GM23338 (cell line): ENCODE data around the gene DPP9. TPM values are rescaled to one million over a fixed set of nuclear protein-coding genes. Genes with fewer than 3 reads are reported as not detected.

Experiments
- ATAC-seq: fragments of 200-7000 bp; cut with Tn5 transposase; 3 replicates; pipeline ENCODE4 v1.9.1; 2020
- DNase-seq: peaks from one replicate; pipeline ENCODE4 v3.0.0-alpha.2; 2015; ENCODE audit warnings: low spot score
- H2AFZ ChIP-seq: fragments of 200-600 bp; sonication (generic); 2 replicates; pipeline ENCODE4 v1.8.0; 2016; ENCODE audit warnings: antibody characterized with exemption, mild to moderate bottlenecking, moderate library complexity
- H3F3A ChIP-seq: fragments of 200-600 bp; sonication (generic); replicated peaks from 2 replicates; pipeline ENCODE4 v1.8.0; 2017; ENCODE audit warnings: antibody characterized with exemption, mixed run types, low read depth
- H3K27ac ChIP-seq: fragments of 200-600 bp; sonication (generic); 2 replicates; pipeline ENCODE4 v1.6.1; 2016; ENCODE audit warnings: low read depth
- H3K27me3 ChIP-seq: fragments of 200-600 bp; sonication (generic); 2 replicates; pipeline ENCODE4 v1.8.0; 2016; ENCODE audit warnings: mild to moderate bottlenecking, mixed run types, moderate library complexity; ENCODE audit not compliant: insufficient read depth
- H3K36me3 ChIP-seq: fragments of 200-600 bp; sonication (generic); 2 replicates; pipeline ENCODE4 v1.8.0; 2016; ENCODE audit warnings: mild to moderate bottlenecking; ENCODE audit not compliant: insufficient read depth
- H3K4me1 ChIP-seq: fragments of 200-600 bp; sonication (generic); 2 replicates; pipeline ENCODE4 v1.8.0; 2016; ENCODE audit warnings: mild to moderate bottlenecking, moderate library complexity; ENCODE audit not compliant: insufficient read depth
- H3K4me2 ChIP-seq: fragments of 200-600 bp; sonication (generic); 2 replicates; pipeline ENCODE4 v1.7.1; 2017; ENCODE audit warnings: mixed run types
- H3K4me3 ChIP-seq: fragments of 200-600 bp; sonication (generic); 2 replicates; pipeline ENCODE4 v1.6.1; 2016; ENCODE audit warnings: mixed run types
- H3K79me2 ChIP-seq: fragments of 200-600 bp; sonication (generic); replicated peaks from 2 replicates; pipeline ENCODE4 v1.8.0; 2017; ENCODE audit warnings: mild to moderate bottlenecking; ENCODE audit not compliant: insufficient read depth
- H3K9me2 ChIP-seq: fragments of 200-600 bp; sonication (generic); 2 replicates; pipeline ENCODE4 v1.8.0; 2017; ENCODE audit not compliant: insufficient read depth
- H4K20me1 ChIP-seq: fragments of 200-600 bp; sonication (generic); replicated peaks from 2 replicates; pipeline ENCODE4 v1.8.0; 2017; ENCODE audit warnings: mild to moderate bottlenecking; ENCODE audit not compliant: insufficient read depth
- H3K27ac Mint-ChIP-seq: 2 replicates; pipeline ENCODE4 v1.8.0; 2020; ENCODE audit warnings: inconsistent platforms, mild to moderate bottlenecking, moderate library complexity, mixed read lengths
- H3K27me3 Mint-ChIP-seq: 3 replicates; pipeline ENCODE4 v1.8.0; 2022; ENCODE audit warnings: low read depth, mild to moderate bottlenecking, moderate library complexity, mixed read lengths, inconsistent platforms; ENCODE audit not compliant: insufficient read depth, poor library complexity
- H3K36me3 Mint-ChIP-seq: 3 replicates; pipeline ENCODE4 v1.8.0; 2021; ENCODE audit warnings: low read depth, mild to moderate bottlenecking, inconsistent platforms, moderate library complexity, mixed read lengths
- H3K4me1 Mint-ChIP-seq: 3 replicates; pipeline ENCODE4 v1.8.0; 2020; ENCODE audit warnings: mild to moderate bottlenecking, inconsistent platforms, mixed read lengths
- H3K4me3 Mint-ChIP-seq: 3 replicates; pipeline ENCODE4 v1.8.0; 2021; ENCODE audit warnings: moderate library complexity, mild to moderate bottlenecking, inconsistent platforms, mixed read lengths
- H3K9me3 Mint-ChIP-seq: 3 replicates; pipeline ENCODE4 v1.8.0; 2020; ENCODE audit warnings: moderate library complexity, mild to moderate bottlenecking, inconsistent platforms, mixed read lengths
- CREB1 ChIP-seq: fragments of 250-450 bp; sonication (Bioruptor Pico); IDR thresholded peaks from 2 replicates; pipeline ENCODE4 v1.5.0; 2020; ENCODE audit warnings: low read depth, mild to moderate bottlenecking, moderate library complexity
- CTCF ChIP-seq, 2 experiments: fragments of 200-600 bp in 1 of 2; sonication (generic) in 1 of 2; conservative IDR thresholded peaks; 2 replicates each; pipeline versions ENCODE4 v1.5.1 to v1.6.1; 2016 to 2017; ENCODE audit warnings: antibody characterized with exemption in 2 of 2, low read depth in 2 of 2, mild to moderate bottlenecking in 2 of 2, moderate library complexity in 1 of 2
- ETS1 ChIP-seq: IDR thresholded peaks from 2 replicates; pipeline ENCODE4 v1.6.1; 2016; ENCODE audit warnings: antibody characterized with exemption
- EZH2 ChIP-seq: fragments of 200-600 bp; sonication (generic); IDR thresholded peaks from one replicate; pipeline ENCODE4 v1.8.0; 2017; ENCODE audit warnings: antibody characterized with exemption, mild to moderate bottlenecking, low read depth; ENCODE audit not compliant: unreplicated experiment
- EZH2phosphoT487 ChIP-seq: fragments of 200-600 bp; sonication (generic); IDR thresholded peaks from one replicate; pipeline ENCODE4 v1.8.1; 2018; ENCODE audit warnings: antibody characterized with exemption; ENCODE audit not compliant: unreplicated experiment
- NANOG ChIP-seq: IDR thresholded peaks from 2 replicates; pipeline ENCODE4 v1.6.1; 2016; ENCODE audit warnings: antibody characterized with exemption, borderline replicate concordance
- POLR2AphosphoS5 ChIP-seq: IDR thresholded peaks from 2 replicates; pipeline ENCODE4 v1.6.1; 2016; ENCODE audit warnings: antibody characterized with exemption, low read depth
- REST ChIP-seq: IDR thresholded peaks from one replicate; pipeline ENCODE4 v1.6.1; 2018; ENCODE audit warnings: antibody characterized with exemption; ENCODE audit not compliant: unreplicated experiment
- STAT1 ChIP-seq: IDR thresholded peaks from one replicate; pipeline ENCODE4 v1.6.1; 2016; ENCODE audit warnings: antibody characterized with exemption; ENCODE audit not compliant: unreplicated experiment
- ZNF114 ChIP-seq: fragments of 250-450 bp; sonication (Bioruptor Pico); IDR thresholded peaks from 2 replicates; pipeline ENCODE4 v1.5.0; 2020; ENCODE audit warnings: mild to moderate bottlenecking, moderate library complexity
- ZNF331 ChIP-seq: fragments of 250-450 bp; sonication (Bioruptor Pico); IDR thresholded peaks from 2 replicates; pipeline ENCODE4 v1.5.0; 2020; ENCODE audit warnings: low read depth, mild to moderate bottlenecking, moderate library complexity
- ZNF462 ChIP-seq: fragments of 250-450 bp; sonication (Bioruptor Pico); IDR thresholded peaks from 2 replicates; pipeline ENCODE4 v1.5.0; 2020; ENCODE audit warnings: mild to moderate bottlenecking, moderate library complexity
- long read RNA-seq: library from polyadenylated mRNA; unstranded; transcript quantifications from one replicate; pipeline ENCODE4 v2.0.0, GENCODE V29; 2020; ENCODE audit not compliant: unreplicated experiment
- polyA plus RNA-seq: library from polyadenylated mRNA; unstranded; fragments of >200 nt; fragmentation: Nextera tagmentation; extraction: Ambion mirVana; gene quantifications from 2 replicates; pipeline ENCODE4 v1.2.1, GENCODE V29; 2016
- total RNA-seq: library from RNA; depleted of rRNA; stranded (reverse); fragments of >200 nt; shearing (Covaris generic); gene quantifications from 2 replicates; pipeline ENCODE4 v1.2.3, GENCODE V29; 2014; rRNA removed

The DPP9 gene
- total RNA-seq (30.8 and 49.2 TPM in 2 replicates), polyA plus RNA-seq (18.6 and 19.5 TPM in 2 replicates)
- long read RNA-seq, full-length matches to known transcripts: 6 of 16 reads
- long read RNA-seq, partial matches to known transcripts: 7 of 16 reads
- long read RNA-seq, other reads (novel, unspliced or antisense): 3 of 16 reads

GRCh38 chr19:4723595-4724514 is at the start of gene DPP9:
TSS of gene DPP9 (minus strand) at chr19:4723842. CDS start at chr19:4719906, 3,936 bp downstream.
- H3K4me1 Mint-ChIP-seq: peaks cover 2% of the 10 kb centered on the region; the same call in 1 of the 3 replicates
- H3K4me3 Mint-ChIP-seq: peak within 1 kb of the TSS; percentile 97
- ATAC-seq: peak; percentile 93
- H3K27me3 Mint-ChIP-seq: peaks cover 22% of the 10 kb centered on the region
- 0 out of 2 replicates have a peak within 1 kb of the TSS, but pooled peaks have one; percentile 81 for H2AFZ ChIP-seq
- no peaks in the 10 kb centered on the region; the same call in 1 of the 2 replicates for H4K20me1 ChIP-seq
- DNase-seq: peak; percentile 98
- peaks cover 10% of the 10 kb centered on the region; the same call in 2 of the 3 replicates for H3K9me3 Mint-ChIP-seq
- H3K4me1 ChIP-seq: peaks cover 9% of the 10 kb centered on the region; the same call in 1 of the 2 replicates
- no peaks in the 10 kb centered on the region for H3K9me2 ChIP-seq
- H3K4me3 ChIP-seq: peak within 1 kb of the TSS; percentile 99
- H3K27ac ChIP-seq: no peak within 1 kb of the TSS
- peak within 1 kb of the TSS; percentile 86 for H3K27ac Mint-ChIP-seq
- peaks cover 24% of the 10 kb centered on the region for H3K79me2 ChIP-seq
- H3K36me3 ChIP-seq: no peaks in the 10 kb centered on the region
- H3F3A ChIP-seq: no peaks in the 10 kb centered on the region
- H3K4me2 ChIP-seq: peak within 1 kb of the TSS; percentile 96
- peaks cover 14% of the 10 kb centered on the region for H3K36me3 Mint-ChIP-seq
- no peaks in the 10 kb centered on the region for H3K27me3 ChIP-seq
- TF ChIP-seq ZNF114 (CRISPR knock-in tag): no peak
- TF ChIP-seq NANOG: peak; percentile 39; the same call in 1 of the 2 replicates
- TF ChIP-seq ETS1: peak; percentile 80
- TF ChIP-seq POLR2AphosphoS5: peak; percentile 69
- TF ChIP-seq CTCF (conservative IDR thresholded peaks at IDR 0.05; ENCODE audit: low read depth in 2 of 2): 0 out of 4 replicates have a peak, but pooled peaks of 1 of the 2 experiments have one; percentile 12
- TF ChIP-seq STAT1: no peak
- no peak for TF ChIP-seq ZNF331 (CRISPR knock-in tag)
- TF ChIP-seq EZH2: no peak
- no peak for TF ChIP-seq EZH2phosphoT487
- no peak for TF ChIP-seq ZNF462 (CRISPR knock-in tag)
- TF ChIP-seq CREB1 (CRISPR knock-in tag): peak; percentile 90
- TF ChIP-seq REST: no peak
